K562 (cell line): ENCODE results near the gene DOCK1. TPM values are rescaled to one million over a fixed set of nuclear protein-coding genes. Genes with fewer than 3 reads are reported as not detected.

Source experiments
- ATAC-seq: fragments of 200-7000 bp; cut with Tn5 transposase; 3 replicates; pipeline ENCODE4 v1.9.1; 2020; ENCODE audit warnings: moderate library complexity
- BruUV-seq: library from RNA; stranded (reverse); fragments of 400-500 nt; replicated peaks from 2 replicates; lab custom pipeline; 2021; lab: Mats Ljungman, UMichigan
- CTCF ChIA-PET: fragments of 300-600 bp; formaldehyde crosslinking; extraction: SDS; loops from one replicate; lab custom pipeline; 2021; ENCODE audit warnings: low intra/inter-chr PET ratio; lab: Yijun Ruan, JAX
- POLR2A ChIA-PET: fragments of 300-600, 350-650 bp; sonication (Branson Sonifier 250); formaldehyde crosslinking; extraction: SDS; loops from one replicate; lab custom pipeline; 2021; ENCODE audit warnings: antibody characterized with exemption, inconsistent platforms; lab: Yijun Ruan, JAX
- DNase-seq, 4 experiments: peaks; one replicate each; pipeline versions ENCODE4 v3.0.0 to v3.0.0-alpha.2; 2011 to 2018; ENCODE audit warnings: low spot score in 3 of 4, mixed read lengths in 3 of 4; ENCODE audit errors: extremely low read depth in 1 of 4
- FAIRE-seq: peaks from 2 replicates; lab custom pipeline; 2011; peaks lifted over from hg19 to GRCh38; lab: Jason Lieb, UNC
- H2AFZ ChIP-seq: 2 replicates; pipeline ENCODE4 v1.6.0; 2011; ENCODE audit warnings: low read depth, low read length, control low read depth, inconsistent platforms
- H3K27ac ChIP-seq: fragments of 200-600 bp; 3 replicates; pipeline ENCODE4 v1.8.0; 2011; ENCODE audit warnings: low read depth, mild to moderate bottlenecking, control low read depth, inconsistent platforms, low read length, moderate library complexity, mixed read lengths; ENCODE audit errors: extremely low read depth
- H3K27me3 ChIP-seq, 2 experiments: fragments of 300-600 bp in 1 of 2; 2 replicates in 1 of 2; 3 replicates in 1 of 2; pipeline versions ENCODE4 v1.6.0 to v1.8.0; 2011; ENCODE audit warnings: inconsistent platforms in 2 of 2, low read length in 2 of 2, mild to moderate bottlenecking in 1 of 2, mixed read lengths in 1 of 2, moderate library complexity in 1 of 2; ENCODE audit not compliant: control insufficient read depth in 2 of 2, insufficient read depth in 2 of 2
- H3K36me3 ChIP-seq: fragments of 300-600 bp; 3 replicates; pipeline ENCODE4 v1.8.0; 2011; ENCODE audit warnings: mild to moderate bottlenecking, low read length, inconsistent platforms; ENCODE audit not compliant: control insufficient read depth, insufficient read depth
- H3K4me1 ChIP-seq, 2 experiments: fragments of 200-600 bp in 1 of 2; replicated peaks in 1 of 2; 2 replicates in 1 of 2; 3 replicates in 1 of 2; pipeline versions ENCODE4 v1.5.1 to v1.8.0; 2011; ENCODE audit warnings: inconsistent platforms in 2 of 2, low read length in 2 of 2, mild to moderate bottlenecking in 1 of 2, mixed read lengths in 1 of 2, moderate library complexity in 1 of 2; ENCODE audit not compliant: control insufficient read depth in 2 of 2, insufficient read depth in 2 of 2
- H3K4me2 ChIP-seq: 2 replicates; pipeline ENCODE4 v1.6.1; 2011; ENCODE audit warnings: low read length, control low read depth, inconsistent platforms, mixed read lengths; ENCODE audit not compliant: insufficient read depth
- H3K4me3 ChIP-seq: fragments of 200-600 bp; sonication (generic), shearing (Covaris generic); 2 replicates; pipeline ENCODE4 v1.5.1; 2016; ENCODE audit warnings: control low read depth, inconsistent platforms
- H3K79me2 ChIP-seq: fragments of 200-600 bp; 3 replicates; pipeline ENCODE4 v1.8.0; 2011; ENCODE audit warnings: low read length, inconsistent platforms; ENCODE audit not compliant: control insufficient read depth, insufficient read depth
- H3K9ac ChIP-seq, 2 experiments: 2 replicates each; pipeline versions ENCODE4 v1.6.0 to v1.6.1; 2011; ENCODE audit warnings: low read depth in 2 of 2, low read length in 2 of 2, control low read depth in 1 of 2, inconsistent platforms in 1 of 2, mild to moderate bottlenecking in 1 of 2, mixed read lengths in 1 of 2; ENCODE audit not compliant: insufficient read depth in 1 of 2
- H3K9me1 ChIP-seq: one replicate; pipeline ENCODE4 v1.6.0; 2011; ENCODE audit warnings: inconsistent platforms, mild to moderate bottlenecking, low read length, moderate library complexity; ENCODE audit not compliant: control insufficient read depth, insufficient read depth
- H3K9me3 ChIP-seq: replicated peaks from 2 replicates; pipeline ENCODE4 v1.5.1; 2011; ENCODE audit warnings: low read depth, low read length, inconsistent platforms; ENCODE audit not compliant: control insufficient read depth, insufficient read depth
- H4K20me1 ChIP-seq: replicated peaks from 2 replicates; pipeline ENCODE4 v1.6.1; 2011; ENCODE audit warnings: low read length, inconsistent platforms, mixed read lengths; ENCODE audit not compliant: control insufficient read depth, insufficient read depth
- COPS2 ChIP-seq: fragments of 450-650 bp; conservative IDR thresholded peaks from 2 replicates; pipeline ENCODE4 v1.6.1; 2016; ENCODE audit warnings: mild to moderate bottlenecking, moderate library complexity
- KLF16 ChIP-seq: IDR thresholded peaks from 2 replicates; pipeline ENCODE4 v1.6.1; 2016; ENCODE audit warnings: antibody characterized with exemption
- ZNF445 ChIP-seq: fragments of 250-450 bp; sonication (Bioruptor Pico); IDR thresholded peaks from 2 replicates; pipeline ENCODE4 v1.4.0; 2020; ENCODE audit warnings: low read depth, mild to moderate bottlenecking, moderate library complexity
- WGBS: fragments of 100-300 bp; shearing (Covaris generic); methylation state at CpG from one replicate; pipeline ENCODE4 v1.1.6; 2016; ENCODE audit warnings: low coverage, mixed read lengths; ENCODE audit not compliant: insufficient coverage; ENCODE audit errors: missing lambda C conversion rate; 5-methylcytosine and 5-hydroxymethylcytosine counted together
- in situ Hi-C: fragments of 300-500 bp; cut with MboI; formaldehyde crosslinking; loops from 4 replicates; pipeline ENCODE4 v1.15.0; 2018; ENCODE audit warnings: inconsistent platforms, mixed read lengths
- intact Hi-C: fragments of 100-400 bp; cut with micrococcal nuclease; formaldehyde crosslinking; loops from 2 replicates; pipeline ENCODE4 v1.14.2; 2022
- polyA plus RNA-seq, 8 experiments: library from polyadenylated mRNA; depleted of rRNA in 4 of 8; stranded (reverse) in 5 of 8; unstranded in 3 of 8; fragments of >200 nt; fragmentation: Nextera tagmentation in 2 of 8; fragmentation: Illumina TruSeq in 1 of 8; extraction: Ambion mirVana in 2 of 8; extraction: Trizol in 1 of 8; gene quantifications; 2 replicates each; pipeline versions ENCODE4 v1.2.1 to v1.2.3, GENCODE V29; 2011 to 2014; ENCODE audit warnings: inconsistent platforms in 1 of 8, missing spikeins in 1 of 8
- total RNA-seq, 7 experiments: library from RNA; depleted of rRNA in 6 of 7; stranded (reverse); fragments of >200 nt in 6 of 7; fragmentation: Illumina TruSeq in 2 of 7; extraction: Trizol in 2 of 7; gene quantifications; 2 replicates each; pipeline versions ENCODE4 v1.2.1 to v1.2.3, GENCODE V29; 2011 to 2021; ENCODE audit warnings: low replicate concordance in 1 of 7
- TF ChIP-seq, protein P1 (sequence below): fragments of 450-650 bp; formaldehyde crosslinking; conservative IDR thresholded peaks from 2 replicates; pipeline ENCODE4 v1.4.0; 2022; ENCODE audit warnings: mild to moderate bottlenecking, missing genetic modification characterization
- TF ChIP-seq, protein P2 (sequence below): sonication (generic); formaldehyde crosslinking; IDR thresholded peaks from 2 replicates; pipeline ENCODE4 v1.8.1; 2023; ENCODE audit warnings: mild to moderate bottlenecking, missing genetic modification reagents

The DOCK1 gene
- total and polyA plus RNA-seq, 9 of the 15 experiments (the other 6 are each of a cell fraction or from before 2014, with no cell fraction given), result 0.31 TPM; not detected in 8

DNA sequence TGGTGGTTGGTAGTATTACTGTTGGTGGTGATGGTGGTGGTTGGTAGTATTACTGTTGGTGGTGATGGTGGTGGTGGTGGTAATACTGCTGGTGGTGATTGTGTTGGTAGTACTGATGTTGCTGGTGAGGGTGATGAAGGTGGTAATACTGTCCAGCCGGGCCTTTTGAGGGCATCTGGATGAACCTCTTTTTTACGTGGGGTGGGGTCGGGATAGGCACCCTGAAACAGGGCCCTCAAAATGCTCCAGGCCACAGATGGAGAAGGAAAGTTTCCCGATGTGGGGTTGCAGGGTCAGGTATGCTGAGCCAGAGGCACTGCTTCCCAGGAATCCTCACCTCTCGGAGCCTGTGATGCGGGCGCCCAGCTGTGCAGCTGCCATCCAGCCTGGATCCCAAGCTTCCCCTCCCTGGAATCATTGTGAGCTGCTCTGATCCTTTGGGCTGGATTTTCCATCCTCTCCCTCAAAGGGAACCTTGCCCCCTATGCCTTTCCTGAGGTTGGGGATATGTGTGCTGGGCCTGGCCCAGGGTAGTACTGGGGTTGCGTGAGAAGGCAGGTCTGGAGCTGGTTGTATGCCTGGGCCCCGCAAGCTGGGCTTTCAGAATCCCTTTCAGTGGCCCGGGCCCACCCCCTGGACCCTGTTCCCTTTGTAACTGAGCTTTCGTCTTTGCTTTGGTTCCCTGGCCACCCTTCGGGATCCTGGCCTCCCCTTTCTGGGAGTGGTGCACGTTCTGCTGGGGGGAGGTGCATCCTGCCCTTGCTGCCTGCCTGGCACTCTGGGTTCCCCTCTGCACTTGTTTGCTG, 43.3 kb downstream of the DOCK1 start:
- Histone ChIP-seq H3K9me3 (peaks cover 2% of the 10 kb centered on the region), H3K79me2 (no peaks in the 10 kb centered on the region), H2AFZ (no peak overlapping the region)

More for the DNA sequence above, 43.3 kb downstream of the DOCK1 start:
- no TSS peak for BruUV-seq
- H4K20me1 ChIP-seq, result no peaks in the 10 kb centered on the region
- H3K4me1 ChIP-seq, result no peaks in the 10 kb centered on the region
- intact Hi-C loops, result no loop called here
- no peaks in the 10 kb centered on the region for H3K9me1 ChIP-seq
- FAIRE-seq (no peak), DNase-seq (no peak), ATAC-seq (no peak)
- in situ Hi-C loops, result no loop called here
- 5% methylated on average over 8 of the region's 13 CpGs for WGBS
- no peak overlapping the region for H3K27ac ChIP-seq
- POLR2A ChIA-PET, result no interaction called here
- no peaks in the 10 kb centered on the region for H3K27me3 ChIP-seq
- no peak overlapping the region for H3K4me3 ChIP-seq
- no peaks in the 10 kb centered on the region for H3K36me3 ChIP-seq
- no peak overlapping the region for H3K4me2 ChIP-seq
- TF ChIP-seq KLF16 (no peak), ZNF445 (CRISPR knock-in tag) (no peak), COPS2 (no peak)
- TF ChIP-seq, protein P1, sequence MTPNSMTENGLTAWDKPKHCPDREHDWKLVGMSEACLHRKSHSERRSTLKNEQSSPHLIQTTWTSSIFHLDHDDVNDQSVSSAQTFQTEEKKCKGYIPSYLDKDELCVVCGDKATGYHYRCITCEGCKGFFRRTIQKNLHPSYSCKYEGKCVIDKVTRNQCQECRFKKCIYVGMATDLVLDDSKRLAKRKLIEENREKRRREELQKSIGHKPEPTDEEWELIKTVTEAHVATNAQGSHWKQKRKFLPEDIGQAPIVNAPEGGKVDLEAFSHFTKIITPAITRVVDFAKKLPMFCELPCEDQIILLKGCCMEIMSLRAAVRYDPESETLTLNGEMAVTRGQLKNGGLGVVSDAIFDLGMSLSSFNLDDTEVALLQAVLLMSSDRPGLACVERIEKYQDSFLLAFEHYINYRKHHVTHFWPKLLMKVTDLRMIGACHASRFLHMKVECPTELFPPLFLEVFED, result no peak
- TF ChIP-seq, protein P2, sequence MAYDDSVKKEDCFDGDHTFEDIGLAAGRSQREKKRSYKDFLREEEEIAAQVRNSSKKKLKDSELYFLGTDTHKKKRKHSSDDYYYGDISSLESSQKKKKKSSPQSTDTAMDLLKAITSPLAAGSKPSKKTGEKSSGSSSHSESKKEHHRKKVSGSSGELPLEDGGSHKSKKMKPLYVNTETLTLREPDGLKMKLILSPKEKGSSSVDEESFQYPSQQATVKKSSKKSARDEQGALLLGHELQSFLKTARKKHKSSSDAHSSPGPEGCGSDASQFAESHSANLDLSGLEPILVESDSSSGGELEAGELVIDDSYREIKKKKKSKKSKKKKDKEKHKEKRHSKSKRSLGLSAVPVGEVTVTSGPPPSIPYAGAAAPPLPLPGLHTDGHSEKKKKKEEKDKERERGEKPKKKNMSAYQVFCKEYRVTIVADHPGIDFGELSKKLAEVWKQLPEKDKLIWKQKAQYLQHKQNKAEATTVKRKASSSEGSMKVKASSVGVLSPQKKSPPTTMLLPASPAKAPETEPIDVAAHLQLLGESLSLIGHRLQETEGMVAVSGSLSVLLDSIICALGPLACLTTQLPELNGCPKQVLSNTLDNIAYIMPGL, result no peak
- no peak overlapping the region for H3K9ac ChIP-seq
- CTCF ChIA-PET, result no interaction called here
